Measurements from ENCODE around the gene FHIT.

FHIT gene

DNA sequence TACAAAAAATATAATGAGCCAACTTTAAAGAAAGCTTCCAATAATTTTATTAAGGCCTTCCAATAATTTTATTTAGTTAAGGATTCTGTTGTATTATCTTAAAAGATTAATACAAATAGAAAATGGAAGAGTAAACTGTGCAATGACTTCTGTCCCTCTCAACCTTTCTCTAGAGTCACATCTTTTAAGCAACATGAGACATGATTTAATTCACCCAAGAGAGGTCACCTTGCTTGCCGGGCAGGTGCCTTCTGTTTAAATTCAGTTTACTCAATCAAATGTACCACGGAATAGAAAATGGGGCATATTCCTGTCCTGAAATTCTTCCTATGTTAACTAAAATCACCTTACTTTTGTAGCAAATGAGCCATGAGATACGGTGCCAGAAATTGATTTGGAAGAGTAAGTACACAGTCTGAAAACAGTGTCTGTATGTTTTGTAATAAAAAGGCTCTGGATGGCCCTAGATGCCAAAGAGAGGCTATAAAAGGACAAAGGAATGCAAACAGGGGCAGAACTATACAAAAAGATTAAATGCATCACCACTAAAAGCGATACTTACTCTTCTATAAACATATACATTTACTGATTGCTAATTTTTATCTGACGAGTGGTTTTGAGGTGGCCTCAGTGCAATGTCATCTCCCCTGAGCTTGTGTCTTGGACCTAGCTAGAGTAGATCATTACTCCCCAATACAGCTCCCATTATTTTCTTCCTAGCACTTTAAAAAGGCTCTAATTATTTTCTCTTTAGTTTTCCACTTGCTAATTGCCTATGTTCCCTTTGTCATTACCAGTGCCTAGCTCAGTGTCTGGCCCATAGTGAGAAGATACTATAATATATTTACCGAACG, 134.0 kb downstream of the FHIT start:
- Histone ChIP-seq H3K27ac (no peak overlapping the region), H3K27me3 (no peaks in the 10 kb centered on the region), H3K4me3 (no peak overlapping the region), H3K4me1 (no peaks in the 10 kb centered on the region), H3K36me3 (no peaks in the 10 kb centered on the region), H3K9me3 (peaks cover 0 to 6% (median 0%) of the 10 kb centered on the region in 3 donors)
- no peak for DNase-seq
- intact Hi-C loops (cut with DNase I; ENCODE audit: low total_unique reads): no loop called here
- TF ChIP-seq, protein P1, sequence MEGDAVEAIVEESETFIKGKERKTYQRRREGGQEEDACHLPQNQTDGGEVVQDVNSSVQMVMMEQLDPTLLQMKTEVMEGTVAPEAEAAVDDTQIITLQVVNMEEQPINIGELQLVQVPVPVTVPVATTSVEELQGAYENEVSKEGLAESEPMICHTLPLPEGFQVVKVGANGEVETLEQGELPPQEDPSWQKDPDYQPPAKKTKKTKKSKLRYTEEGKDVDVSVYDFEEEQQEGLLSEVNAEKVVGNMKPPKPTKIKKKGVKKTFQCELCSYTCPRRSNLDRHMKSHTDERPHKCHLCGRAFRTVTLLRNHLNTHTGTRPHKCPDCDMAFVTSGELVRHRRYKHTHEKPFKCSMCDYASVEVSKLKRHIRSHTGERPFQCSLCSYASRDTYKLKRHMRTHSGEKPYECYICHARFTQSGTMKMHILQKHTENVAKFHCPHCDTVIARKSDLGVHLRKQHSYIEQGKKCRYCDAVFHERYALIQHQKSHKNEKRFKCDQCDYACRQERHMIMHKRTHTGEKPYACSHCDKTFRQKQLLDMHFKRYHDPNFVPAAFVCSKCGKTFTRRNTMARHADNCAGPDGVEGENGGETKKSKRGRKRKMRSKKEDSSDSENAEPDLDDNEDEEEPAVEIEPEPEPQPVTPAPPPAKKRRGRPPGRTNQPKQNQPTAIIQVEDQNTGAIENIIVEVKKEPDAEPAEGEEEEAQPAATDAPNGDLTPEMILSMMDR (IDR thresholded peaks at IDR 0.05): no peak

DNA sequence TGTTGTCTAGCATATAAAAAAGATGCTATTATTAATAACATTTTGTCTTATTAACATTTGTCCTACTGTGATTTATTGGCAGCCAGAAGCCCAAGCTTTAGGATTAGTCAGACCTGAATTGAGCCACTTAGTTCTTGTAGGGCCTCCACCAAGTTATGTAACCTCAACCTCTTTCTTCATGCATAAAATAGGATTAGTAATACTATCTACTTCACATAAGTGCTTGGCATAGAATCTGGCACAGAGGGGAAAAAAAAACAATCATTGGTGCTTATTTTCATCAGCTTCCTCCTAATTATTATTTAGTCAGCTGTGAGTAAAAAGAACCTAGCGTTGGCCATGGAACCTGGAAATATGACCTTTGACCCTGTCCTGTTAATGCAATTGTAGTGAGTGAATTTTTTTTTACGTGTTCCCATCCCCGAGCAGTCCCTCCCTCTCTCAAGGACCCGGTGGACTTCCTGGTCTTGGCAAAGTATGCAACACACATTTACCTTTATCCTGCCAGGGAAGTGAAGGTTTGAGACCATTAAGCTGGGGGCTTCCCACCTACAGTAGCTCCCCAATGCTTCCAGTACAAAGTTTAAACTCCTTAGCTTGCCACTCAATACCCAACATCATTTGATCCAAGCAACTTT, 136.8 kb downstream of the FHIT start:
- no peak overlapping the region for H3K27ac ChIP-seq
- no peak for DNase-seq
- H3K4me1 ChIP-seq: no peaks in the 10 kb centered on the region
- no peaks in the 10 kb centered on the region for H3K27me3 ChIP-seq
- intact Hi-C loops (cut with DNase I; ENCODE audit: low total_unique reads): no loop called here
- TF ChIP-seq, protein P1 (IDR thresholded peaks at IDR 0.05): no peak
- H3K9me3 ChIP-seq: no peaks in the 10 kb centered on the region
- H3K36me3 ChIP-seq: no peaks in the 10 kb centered on the region
- H3K4me3 ChIP-seq: no peak overlapping the region

DNA sequence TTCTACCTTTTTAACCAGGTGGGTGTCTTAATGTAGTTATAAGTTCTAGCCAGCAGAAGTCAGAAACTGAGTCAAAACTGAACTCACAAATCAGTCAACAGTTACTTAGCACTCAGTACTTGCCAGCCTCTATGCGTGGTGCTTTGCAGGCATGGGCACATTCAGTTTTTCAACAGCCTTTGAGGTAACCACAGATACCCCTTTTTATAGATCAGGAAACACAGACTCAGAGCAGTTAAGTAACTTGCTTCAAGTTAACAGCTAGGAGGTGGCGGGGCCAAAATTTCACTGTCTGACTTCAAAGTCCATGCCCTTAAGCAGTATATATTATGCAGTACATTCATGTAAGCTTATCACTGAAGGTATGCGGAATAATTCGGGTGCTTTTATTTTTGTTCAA, 139.4 kb downstream of the FHIT start:
- H3K4me1 ChIP-seq: no peaks in the 10 kb centered on the region
- intact Hi-C loops (cut with DNase I; ENCODE audit: low total_unique reads): no loop called here
- TF ChIP-seq, protein P1 (IDR thresholded peaks at IDR 0.05): no peak
- no peak overlapping the region for H3K4me3 ChIP-seq
- no peak overlapping the region for H3K27ac ChIP-seq
- H3K27me3 ChIP-seq: no peaks in the 10 kb centered on the region
- no peaks in the 10 kb centered on the region for H3K9me3 ChIP-seq
- H3K36me3 ChIP-seq: no peaks in the 10 kb centered on the region
- DNase-seq: no peak

DNA sequence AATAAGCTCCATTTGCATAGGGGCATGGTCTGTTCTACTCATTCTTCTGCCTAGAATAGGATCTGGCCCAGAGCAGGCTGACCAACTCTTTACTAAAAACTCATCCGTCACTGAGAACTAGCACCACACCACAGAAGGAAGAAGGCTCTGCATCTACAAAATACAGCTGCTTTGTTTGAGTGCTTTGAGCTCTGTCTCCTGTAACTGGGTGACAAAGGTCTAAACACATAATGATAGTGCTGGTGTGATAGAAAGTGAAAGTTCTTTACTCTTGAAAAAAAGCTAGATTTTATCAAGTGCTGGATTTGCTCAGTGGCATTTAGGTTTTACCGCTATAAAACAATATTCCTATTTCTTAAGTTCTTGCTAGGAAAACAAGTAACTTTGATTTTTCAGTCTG, 140.7 kb downstream of the FHIT start:
- TF ChIP-seq, protein P1 (IDR thresholded peaks at IDR 0.05): no peak
- no peaks in the 10 kb centered on the region for H3K4me1 ChIP-seq
- H3K27ac ChIP-seq: no peak overlapping the region
- no peak for DNase-seq
- no peaks in the 10 kb centered on the region for H3K36me3 ChIP-seq
- no peak overlapping the region for H3K4me3 ChIP-seq
- H3K27me3 ChIP-seq: no peaks in the 10 kb centered on the region
- intact Hi-C loops (cut with DNase I; ENCODE audit: low total_unique reads): no loop called here
- no peaks in the 10 kb centered on the region for H3K9me3 ChIP-seq

DNA sequence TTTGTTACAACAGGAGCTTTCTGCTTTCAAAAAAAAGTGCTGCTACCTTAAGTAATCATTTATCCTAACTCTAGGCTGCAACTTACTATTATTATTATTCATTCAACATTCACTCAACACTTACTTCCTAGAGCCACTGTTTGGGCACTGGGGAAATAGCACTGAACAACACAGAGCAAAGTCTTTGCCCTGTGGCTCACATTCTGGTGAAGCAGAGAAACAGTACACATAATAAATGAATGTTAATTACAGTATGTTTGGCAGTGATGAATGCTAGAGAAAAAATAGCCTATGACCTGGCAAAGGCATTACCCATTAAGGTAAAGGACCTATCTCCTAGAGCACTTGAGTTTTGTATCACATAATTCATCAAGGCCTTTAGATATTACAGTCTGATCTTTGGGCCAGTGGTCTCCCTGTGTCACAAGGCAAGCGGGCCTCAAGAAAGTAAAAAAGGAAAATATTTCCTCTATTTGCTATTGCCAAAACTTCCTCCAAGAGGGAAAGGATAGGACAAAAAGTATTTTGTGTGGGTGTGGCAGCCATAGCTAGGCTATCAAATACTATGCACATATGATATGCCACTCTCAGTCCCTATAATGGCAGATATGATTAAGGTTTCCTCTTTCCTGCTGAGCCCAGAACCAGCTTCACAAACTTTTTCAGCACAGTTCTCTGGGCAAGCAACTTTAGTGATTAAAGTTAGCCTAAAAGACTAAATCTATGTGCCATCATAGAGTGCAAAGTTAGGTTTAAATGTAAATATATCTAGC, 142.8 kb downstream of the FHIT start:
- no peak for DNase-seq
- H3K27ac ChIP-seq: no peak overlapping the region
- TF ChIP-seq, protein P1 (IDR thresholded peaks at IDR 0.05): no peak
- no peaks in the 10 kb centered on the region for H3K4me1 ChIP-seq
- no peak overlapping the region for H3K4me3 ChIP-seq
- H3K9me3 ChIP-seq: no peaks in the 10 kb centered on the region
- H3K27me3 ChIP-seq: no peaks in the 10 kb centered on the region
- intact Hi-C loops (cut with DNase I; ENCODE audit: low total_unique reads): no loop called here
- no peaks in the 10 kb centered on the region for H3K36me3 ChIP-seq

Measured in tibial artery (tissue), 4 donors.